HG02943 (cell line): ENCODE measurements around the gene ARHGDIA.
A peak's percentile ranks its signal among the peaks of the same experiment; 100 is the strongest.

Source experiments
- ATAC-seq: cut with Tn5 transposase; IDR thresholded peaks from one replicate; pipeline ENCODE4 v1.9.1; 2021; ENCODE audit warnings: mild to moderate bottlenecking, low read depth, moderate library complexity; ENCODE audit not compliant: unreplicated experiment

ARHGDIA gene

DNA sequence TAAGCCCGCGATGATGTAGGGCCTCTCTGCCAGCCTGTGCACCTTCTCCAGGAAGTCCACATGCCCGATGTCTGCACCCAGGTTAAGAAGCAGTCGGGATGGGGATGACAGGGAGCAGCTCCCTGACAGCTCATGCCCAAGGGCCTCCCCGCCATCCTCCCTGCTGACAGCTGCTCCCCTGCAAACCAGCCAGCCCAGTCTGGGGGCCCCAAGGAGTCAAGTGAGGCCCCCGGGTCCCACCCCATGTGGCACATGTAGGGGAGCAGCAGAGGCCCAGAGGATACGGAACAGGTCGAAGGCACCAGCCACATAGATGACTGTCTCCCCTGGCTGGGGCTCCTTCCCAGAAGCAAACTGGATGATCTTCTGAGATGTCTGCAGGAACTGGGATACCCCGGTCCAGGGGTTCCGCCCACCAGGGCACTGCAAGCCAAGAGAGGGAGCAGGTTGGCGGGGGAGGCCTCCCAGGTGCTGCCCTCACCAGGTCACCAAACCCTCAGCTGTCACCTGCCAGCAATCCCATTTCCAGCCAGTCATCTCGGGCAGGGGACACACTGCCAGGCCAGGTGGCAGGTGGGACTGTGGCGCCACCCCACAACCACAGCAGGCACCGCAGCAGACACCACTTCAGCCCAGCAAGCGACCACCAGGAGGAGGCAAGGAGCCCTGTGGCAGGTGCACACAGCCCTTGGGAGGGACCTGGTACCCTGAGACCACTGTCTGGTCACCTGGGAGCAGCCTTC, 35.5 kb upstream of the ARHGDIA start:
- ATAC-seq = no peak

DNA sequence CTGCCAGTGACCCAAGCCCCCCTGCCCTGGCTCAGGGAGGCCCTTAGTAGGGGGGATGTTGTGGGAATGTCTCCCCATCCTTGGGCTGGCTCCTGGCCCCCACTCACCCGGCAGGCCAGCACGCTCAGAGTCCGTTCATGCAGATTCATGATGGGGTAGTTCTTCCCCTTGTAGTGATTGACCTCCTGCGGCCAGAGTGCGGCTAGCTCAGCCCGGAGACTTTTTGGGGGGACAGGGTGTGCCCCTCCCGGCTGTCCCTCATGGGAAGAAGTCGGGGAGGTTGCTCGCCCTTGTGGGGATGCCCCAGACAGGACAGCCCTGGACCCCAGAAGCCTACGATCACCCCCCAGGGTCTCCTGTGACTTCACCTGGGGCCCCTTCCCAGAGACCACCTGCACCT, 34.9 kb upstream of the ARHGDIA start:
- no peak for ATAC-seq

DNA sequence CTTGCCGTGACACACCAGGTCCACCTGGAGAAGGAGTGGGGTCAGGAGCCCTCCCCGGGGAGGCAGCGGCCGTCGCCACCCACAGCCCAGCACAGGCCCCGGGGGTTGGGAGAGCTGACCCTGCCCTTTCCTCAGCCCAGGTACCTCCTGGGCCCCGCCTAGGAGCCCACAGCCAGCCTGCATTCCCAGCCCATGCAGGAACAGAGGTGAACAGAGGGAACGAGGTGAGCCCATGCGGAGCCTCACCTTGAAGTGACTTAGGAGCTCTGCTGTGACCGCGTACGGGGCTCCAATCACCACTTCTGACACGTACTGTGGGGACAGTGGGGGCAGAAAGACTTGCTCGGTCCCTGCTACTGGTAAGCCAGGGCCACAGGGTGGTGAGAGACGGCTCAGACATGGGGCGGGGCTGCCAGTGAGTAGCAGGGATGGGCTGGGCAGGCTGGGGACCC, 34.3 kb upstream of the ARHGDIA start:
- ATAC-seq = no peak

DNA sequence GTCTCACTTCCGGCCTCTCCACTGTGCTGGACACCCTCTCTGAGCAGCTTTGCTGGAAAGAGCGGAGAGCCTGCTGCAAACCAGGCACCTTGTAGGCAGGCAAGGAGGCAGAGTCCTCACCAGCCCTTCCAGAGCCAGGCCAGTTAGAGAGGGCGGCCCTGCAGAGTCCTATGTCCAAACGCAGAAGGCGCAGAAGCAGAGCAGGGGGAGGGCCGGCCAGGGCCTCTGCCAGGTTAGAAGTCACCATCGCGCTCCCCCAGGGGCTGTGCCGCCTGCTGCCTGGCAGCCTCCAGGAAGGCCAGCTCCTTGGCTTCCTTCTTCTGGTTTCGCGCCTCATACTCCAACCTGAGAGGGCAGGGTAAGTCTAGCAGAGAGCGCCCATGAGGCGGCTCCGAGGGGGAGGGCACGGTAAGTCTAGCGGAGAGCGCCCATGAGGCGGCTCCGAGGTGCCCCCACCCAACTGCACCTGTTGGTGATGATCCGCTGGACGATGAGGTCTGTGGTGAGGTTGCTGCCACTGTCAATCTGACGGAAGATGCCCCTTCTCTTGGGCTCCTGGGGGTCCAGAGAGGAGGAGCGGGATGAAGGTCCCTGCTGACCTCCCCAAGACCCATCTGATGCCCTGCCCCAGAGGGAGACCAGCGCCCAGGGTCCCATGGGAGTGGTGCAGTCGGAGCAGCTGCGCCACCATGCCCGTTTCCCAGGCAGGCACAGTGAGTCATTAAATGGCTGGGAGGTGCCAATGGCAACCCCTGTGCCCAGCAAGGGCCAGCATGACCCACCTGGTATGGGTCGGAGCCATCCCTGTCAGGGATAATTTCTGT, 33.7 kb upstream of the ARHGDIA start:
- no peak for ATAC-seq

DNA sequence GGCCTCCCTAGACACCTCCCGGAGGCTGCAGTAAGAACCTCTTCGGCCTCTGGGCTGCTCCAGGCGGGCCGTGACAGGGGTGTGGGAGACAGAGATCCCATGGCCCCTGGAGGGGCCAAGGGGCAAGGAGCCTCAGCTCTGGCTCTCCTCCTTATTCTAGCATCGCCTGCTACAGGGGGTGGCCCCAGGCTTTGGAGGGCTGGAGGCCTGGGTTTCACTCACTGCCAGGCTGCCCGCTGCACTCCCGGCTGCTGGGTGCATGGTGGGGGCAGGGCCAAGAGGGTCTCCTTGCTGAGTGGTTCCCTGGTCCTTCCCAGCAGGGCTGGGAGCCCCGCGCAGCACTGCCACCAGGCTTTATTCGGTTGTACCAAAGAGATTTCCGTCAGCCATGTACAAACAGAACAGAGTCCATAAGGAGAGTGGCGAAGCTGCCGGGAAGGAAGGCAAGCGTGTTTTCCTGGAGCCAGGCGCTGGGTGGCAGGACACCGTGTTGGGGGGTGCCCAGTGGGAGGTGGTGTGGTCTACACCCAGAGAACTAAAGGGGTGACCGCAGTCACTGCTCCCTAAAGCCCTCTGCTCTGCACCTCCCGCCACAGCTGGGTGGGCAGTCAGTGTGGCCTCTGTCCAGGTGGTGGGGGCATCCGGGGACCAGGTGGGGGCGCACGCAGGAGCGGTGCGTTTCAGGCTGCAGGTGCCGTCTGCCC, 32.9 kb upstream of the ARHGDIA start:
- ATAC-seq = no peak

DNA sequence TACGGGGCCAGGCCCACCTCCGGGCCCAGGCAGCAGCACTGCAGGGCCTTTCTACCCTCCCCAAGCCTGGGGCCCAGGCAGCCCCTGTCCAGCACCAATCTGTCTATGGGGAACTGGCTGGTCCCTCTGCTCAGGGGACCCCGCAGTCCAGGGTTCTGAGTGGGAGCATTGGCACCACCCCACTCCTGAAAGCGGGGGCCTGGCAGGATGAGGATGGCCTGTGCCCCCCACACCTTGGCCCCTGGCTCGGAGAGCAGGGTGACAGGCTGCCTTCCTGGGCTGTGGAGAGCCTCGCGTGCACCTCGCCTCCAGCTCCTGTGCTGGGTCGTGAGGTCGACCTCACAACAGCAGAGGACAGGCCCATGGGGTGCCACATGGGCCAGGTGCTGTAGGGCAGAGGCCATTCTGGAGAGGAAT, 32.3 kb upstream of the ARHGDIA start:
- ATAC-seq = no peak

DNA sequence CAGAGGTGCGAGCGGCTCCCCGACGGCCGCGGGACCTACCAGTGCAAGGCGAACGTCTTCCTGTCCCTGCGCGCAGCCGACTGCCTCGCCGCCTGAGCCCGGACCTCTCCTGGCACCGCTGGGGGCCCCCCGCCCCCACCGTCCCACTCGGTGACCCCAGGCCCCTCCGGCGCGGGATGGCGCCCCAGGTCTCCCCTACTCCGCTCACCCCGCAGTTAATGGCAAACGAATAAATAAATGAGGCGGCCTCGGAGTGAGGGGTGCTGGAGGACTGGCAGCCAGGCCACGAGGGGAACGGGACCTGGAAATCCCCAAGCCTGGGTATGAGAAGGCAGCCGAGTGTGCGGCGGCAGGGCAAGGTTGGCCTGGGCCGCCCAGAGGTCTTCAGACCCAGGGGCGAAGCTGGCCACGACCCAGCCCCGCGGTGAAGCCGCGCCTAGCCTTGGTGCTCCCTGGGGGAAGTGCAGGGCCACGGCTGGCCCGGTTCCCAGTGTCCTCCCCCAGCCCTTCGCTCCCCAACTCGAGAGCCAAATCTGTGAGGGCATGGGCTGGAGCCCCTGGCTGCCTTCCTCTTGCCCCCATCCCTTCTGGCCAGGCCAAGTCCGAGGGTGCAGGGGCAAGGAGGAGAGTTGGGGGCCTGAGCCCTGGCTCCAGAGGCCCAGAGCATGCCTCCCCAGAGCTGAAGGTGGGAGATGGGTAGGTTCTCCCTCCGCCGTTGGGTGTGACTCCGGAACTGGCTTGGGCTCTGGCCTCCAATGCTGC, 31.7 kb upstream of the ARHGDIA start:
- no peak for ATAC-seq

DNA sequence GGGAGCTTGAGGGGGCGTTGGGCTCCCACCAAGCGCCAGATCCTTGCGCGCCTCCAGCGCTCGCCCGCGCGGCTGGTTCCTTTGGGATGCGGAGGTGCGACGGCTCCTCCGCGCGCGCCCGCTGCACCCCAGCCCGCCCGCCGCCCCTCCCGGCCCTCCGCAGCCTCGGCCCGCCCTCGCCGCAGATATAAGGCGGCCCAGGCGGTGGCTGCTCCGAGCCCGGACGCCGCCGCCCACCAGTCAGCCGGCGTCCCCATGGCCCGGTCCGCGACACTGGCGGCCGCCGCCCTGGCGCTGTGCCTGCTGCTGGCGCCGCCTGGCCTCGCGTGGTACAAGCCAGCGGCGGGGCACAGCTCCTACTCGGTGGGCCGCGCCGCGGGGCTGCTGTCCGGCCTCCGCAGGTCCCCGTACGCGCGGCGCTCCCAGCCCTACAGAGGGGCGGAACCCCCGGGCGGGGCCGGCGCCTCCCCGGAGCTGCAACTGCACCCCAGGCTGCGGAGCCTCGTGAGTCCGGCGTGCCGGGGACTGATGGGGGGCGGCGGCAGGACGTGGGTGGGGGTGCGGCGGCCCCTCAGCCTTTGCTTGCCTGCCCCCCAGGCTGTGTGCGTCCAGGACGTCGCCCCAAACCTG, 31.0 kb upstream of the ARHGDIA start, which contains the start of gene NPB:
Gene NPB (plus strand): TSS at position 216 of the 630 bp plus-strand sequence. CDS start 40 bp downstream, at position 256.
- no peak for ATAC-seq

DNA sequence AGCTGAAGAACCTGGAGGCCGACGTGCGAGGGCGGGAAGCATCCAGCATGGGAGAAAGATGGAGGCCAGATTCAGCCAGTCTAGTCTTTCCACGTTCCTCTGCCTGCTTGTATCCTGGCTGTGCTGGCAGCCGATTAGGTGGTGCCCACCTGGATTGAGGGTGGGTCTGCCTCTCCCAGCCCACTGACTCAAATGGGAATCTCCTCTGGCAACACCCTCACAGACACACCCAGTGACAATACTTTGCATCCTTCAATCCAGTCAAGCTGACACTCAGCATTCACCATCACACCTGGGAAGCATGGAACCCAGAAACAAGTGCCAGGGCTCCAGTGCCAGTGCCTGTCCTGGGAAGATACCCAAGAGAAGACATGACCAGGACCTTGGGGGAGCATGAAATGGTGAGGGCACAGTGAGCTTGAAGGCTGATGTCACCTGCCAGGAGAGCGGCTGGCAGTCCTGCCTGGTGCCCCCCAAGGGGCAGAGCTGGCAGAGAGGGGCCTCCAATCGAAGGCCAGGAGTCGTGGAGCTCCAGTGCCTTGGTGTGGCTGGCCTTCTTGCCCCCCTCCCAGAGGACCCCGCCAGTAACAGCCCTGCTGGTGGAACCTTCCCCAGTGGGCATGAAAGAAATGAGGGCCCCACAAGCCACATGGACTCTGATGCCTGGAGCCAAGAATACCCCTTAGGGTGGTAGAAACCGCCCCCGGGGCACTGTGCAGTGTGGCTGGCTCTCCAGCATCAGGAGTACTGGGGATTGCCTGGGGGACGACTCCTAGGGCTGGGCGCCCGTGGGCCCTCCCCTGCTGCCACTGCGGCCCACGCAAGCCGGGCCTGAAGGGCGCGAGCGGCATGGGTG, 30.3 kb upstream of the ARHGDIA start:
- ATAC-seq = no peak

DNA sequence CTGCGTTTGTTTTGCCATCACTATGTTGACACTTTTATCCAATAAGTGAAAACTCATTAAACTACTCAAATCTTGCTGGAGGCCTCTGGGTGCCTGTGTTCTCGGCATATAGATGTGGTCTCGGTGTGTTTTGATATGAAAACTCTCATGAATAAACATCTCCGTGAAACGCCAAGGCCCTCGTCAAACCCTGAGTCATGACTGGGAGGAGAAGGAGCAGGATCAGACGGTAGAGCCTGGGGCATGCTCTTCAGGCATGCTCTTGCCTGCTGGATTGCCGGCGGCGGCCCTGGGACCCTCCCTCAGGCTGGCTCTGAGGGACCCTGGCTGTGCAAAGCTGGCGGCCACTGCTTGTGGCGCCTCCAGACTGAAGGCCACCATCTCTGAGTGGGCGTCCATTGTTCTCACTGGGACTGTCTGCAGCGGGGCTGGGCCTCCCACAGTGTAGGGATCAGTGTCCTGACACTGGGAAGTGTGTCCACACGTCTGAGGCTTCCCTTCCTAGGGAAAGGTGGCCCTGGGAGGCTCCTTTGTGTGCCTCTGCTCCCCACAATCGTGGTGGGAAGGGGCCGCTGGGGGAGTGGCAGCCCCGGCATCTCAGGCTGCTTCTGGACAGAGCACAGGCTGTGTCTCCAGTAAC, 29.2 kb upstream of the ARHGDIA start:
- no peak for ATAC-seq

DNA sequence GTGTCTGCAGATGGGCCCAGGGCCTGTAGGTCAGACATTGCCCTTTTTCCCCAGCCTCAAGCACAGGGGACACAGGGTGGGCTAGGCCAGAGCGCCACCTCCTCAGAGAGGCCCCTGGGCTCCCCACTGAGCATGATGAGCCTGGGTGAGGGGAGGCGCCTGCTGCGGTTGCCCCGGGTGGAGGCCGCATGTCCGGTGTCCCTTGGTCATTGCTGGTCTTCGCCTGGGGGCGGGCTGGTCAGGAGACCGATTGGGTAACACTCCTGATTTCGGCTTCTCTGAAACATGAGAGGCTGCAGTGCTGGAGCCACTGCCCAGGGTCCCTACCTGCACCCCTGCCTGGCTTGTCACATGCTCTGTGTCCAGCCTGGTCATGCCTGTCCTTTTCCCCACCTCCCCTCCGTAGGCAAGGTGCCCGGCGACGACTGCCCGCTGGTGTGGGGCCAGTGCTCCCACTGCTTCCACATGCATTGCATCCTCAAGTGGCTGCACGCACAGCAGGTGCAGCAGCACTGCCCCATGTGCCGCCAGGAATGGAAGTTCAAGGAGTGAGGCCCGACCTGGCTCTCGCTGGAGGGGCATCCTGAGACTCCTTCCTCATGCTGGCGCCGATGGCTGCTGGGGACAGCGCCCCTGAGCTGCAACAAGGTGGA, 28.5 kb upstream of the ARHGDIA start:
- ATAC-seq = no peak

DNA sequence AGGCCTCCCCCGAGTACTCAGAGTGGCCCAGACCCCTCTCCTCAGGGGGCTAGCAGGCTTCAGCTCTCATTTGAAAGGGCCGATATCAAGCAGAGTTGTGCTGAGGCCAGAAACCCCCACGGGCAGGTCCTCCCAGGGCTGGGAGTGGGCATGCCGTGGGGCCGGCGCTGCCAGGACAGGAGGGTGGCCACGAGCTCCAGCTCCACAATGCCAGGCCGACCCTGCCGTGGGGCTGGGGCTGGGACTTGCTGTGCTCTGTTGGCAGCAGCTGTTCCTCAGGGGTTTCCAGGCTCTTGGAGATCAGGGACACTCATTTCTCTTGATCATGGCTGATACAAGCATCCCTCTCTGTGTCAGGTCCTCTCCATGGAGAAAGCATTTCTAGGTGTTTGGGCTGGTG, 27.7 kb upstream of the ARHGDIA start:
- ATAC-seq = no peak

DNA sequence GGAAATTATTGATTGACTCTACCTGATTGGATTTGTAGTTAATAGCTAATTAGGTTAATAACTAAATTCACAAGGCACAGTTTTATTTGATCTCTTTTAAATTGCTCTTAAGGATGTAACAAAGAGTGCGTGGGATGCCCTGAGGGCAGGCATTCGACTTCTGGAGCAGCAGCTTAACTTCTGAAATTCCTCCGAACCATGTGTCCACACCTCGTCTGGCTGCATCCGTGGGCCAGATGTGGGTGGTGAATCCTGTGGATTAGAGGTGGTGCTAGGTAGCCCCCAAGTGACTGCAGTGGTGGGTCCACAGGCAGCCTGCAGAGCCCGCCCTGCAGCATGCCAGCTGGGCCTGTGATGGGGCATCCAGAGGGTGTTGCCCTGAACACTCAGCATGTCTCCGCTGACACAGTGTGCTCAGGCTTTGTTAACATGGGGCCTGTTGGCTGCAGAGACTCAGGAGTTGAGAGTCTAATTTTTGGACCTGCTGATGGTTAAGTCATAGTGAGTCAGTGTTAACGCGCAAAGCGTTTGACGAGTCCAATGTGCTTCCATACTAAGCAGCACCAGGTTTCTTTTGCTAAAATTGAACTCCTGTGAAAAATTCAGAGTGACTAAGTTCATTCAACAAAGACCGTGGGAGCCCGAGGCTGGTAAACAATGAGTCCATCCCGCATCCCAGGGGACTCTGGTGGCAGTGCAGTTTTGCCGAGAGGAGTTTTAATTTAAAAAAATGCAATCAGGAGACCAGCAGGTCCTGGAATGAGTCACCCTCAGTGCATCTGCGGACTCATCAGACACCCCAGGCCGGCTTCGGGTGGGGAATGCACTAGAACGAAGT, 27.1 kb upstream of the ARHGDIA start:
- no peak for ATAC-seq

DNA sequence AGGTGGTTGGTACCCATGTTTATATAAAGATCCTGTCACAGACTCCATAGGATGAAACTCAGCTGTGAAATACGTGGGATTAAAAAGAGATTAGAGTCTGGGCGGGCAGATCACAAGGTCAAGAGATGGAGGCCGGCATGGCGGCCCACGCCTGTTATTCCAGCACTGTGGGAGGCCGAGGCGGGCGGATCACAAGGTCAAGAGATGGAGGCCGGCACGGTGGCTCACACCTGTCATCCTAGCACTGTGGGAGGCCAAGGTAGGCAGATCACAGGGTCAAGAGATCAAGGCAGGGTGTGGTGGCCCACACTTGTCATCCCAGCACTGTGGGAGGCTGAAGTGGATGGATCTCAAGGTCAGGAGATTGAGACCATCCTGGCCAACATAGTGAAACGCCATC, 24.3 kb upstream of the ARHGDIA start:
- ATAC-seq = no peak

DNA sequence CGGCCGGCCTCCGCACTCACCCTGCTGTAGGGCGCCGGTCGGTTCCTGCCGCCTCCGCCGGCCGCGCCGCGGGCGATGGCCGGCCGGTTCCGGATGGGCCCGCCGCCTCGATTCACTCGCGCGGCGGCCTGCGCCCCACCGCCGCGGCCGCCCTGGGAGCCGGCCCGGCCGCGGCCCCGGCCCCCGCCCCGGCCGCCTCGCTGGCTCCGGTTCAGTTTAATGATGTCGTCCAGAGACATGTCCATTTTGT, 20.1 kb upstream of the ARHGDIA start:
- ATAC-seq = peak; percentile 14

DNA sequence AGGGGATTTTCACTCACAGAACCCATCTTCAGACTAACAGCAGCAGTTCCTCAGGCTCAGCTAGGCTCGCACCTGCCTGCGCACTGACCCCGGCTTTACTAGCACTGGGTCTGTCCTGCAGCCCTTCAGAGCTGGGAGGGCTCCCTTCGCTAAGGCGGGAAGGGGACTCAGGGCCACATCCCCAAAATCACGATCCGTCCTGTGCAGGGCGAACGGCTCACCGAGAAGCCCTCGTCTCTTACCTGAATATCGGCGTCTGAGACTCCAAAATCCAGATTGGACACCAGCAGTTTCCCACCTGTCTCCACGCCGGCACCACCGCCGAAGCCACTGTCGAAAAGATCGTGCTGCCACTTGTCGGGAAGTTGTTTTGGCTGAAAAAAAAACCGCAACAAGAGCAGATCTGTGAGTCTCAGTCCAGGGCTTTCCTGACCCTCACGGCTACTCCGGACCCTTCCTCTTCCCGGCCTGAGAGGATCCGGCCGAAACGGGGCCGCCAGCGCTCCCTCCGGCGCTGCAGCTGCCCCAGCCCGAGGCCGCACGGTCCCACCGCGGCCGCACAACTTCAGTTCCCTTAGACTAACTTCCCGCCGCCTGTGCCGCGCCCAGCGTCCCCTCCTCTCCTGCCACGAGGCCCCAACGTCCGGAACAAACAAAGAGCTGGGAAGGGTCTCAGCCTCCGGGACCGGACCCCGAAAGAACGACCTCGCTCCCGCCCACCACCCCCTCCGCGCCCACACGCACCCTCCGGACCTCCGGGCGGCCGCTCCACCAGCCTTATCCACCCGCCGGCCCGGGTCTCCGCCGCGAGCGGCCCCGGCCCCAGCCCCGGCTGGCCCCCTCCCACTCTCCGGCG, 19.5 kb upstream of the ARHGDIA start:
- ATAC-seq = peak; percentile 12

DNA sequence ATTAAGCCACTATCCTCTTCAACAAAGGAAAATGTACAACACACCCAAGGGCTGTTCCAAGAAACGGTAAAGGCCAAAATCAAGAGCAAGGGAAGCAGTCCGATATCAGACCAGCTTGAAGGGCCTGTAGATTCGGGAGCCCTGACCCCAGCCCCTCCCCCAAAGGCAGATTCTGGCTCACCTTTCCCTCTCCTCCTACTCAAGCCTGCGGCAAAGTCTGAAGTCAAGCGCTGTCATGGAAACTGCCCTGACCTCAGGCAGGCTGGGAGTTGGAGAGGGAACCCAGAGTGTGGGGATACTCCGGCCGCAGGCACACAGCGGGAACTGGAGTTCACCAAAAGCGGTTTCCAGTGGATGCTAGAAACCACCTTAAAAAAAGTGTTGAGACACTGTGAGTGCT, 18.5 kb upstream of the ARHGDIA start:
- ATAC-seq = no peak
